Muscle layer of duodenum (tissue), 2 donors: Measurements from ENCODE around the gene BCAS3.
"Not testable (repeated sequence)": the region's sequence is repeated elsewhere in the genome, so short reads cannot be mapped to it uniquely, and the experiment has no call there.

ENCODE experiments used
- H3K27ac ChIP-seq: one replicate; pipeline ENCODE4 v1.7.0; 2013; ENCODE audit warnings: mild to moderate bottlenecking, low read length
- H3K27me3 ChIP-seq: one replicate; pipeline ENCODE4 v1.7.0; 2013; ENCODE audit warnings: low read depth, mild to moderate bottlenecking, control low read depth, low read length
- H3K36me3 ChIP-seq, 2 donors: one replicate each; pipeline ENCODE4 v1.7.0; 2013; ENCODE audit warnings: low read length in 2 of 2, control low read depth in 1 of 2, mild to moderate bottlenecking in 1 of 2; ENCODE audit not compliant: insufficient read depth in 2 of 2, control insufficient read depth in 1 of 2
- H3K4me1 ChIP-seq, 2 donors: one replicate each; pipeline ENCODE4 v1.7.0; 2013; ENCODE audit warnings: low read length in 2 of 2, mild to moderate bottlenecking in 2 of 2, control low read depth in 1 of 2, moderate library complexity in 1 of 2; ENCODE audit not compliant: insufficient read depth in 2 of 2, control insufficient read depth in 1 of 2
- H3K4me3 ChIP-seq, 2 donors: one replicate each; pipeline ENCODE4 v1.7.0; 2013; ENCODE audit warnings: low read length in 2 of 2, low read depth in 1 of 2, mild to moderate bottlenecking in 1 of 2
- H3K9me3 ChIP-seq, 2 donors: one replicate each; pipeline ENCODE4 v1.7.0; 2013; ENCODE audit warnings: low read length in 2 of 2, control low read depth in 1 of 2, mild to moderate bottlenecking in 1 of 2; ENCODE audit not compliant: control insufficient read depth in 1 of 2
- donor health status: healthy.

BCAS3 gene

GRCh38 chr17:60840456-60840855, 162.8 kb downstream of the BCAS3 start:
- H3K27ac ChIP-seq = no peak overlapping the region
- H3K27me3 ChIP-seq = no peaks in the 10 kb centered on the region
- no peaks in the 10 kb centered on the region for H3K36me3 ChIP-seq
- H3K4me3 ChIP-seq = no peak overlapping the region
- H3K4me1 ChIP-seq = no peaks in the 10 kb centered on the region
- no peaks in the 10 kb centered on the region for H3K9me3 ChIP-seq

- no peaks in the 10 kb centered on the region for H3K27me3 ChIP-seq
- no peak overlapping the region for H3K4me3 ChIP-seq
- H3K27ac ChIP-seq = no peak overlapping the region
- H3K36me3 ChIP-seq = no peaks in the 10 kb centered on the region
- no peaks in the 10 kb centered on the region for H3K9me3 ChIP-seq
- H3K4me1 ChIP-seq = no peaks in the 10 kb centered on the region
These were observed 167.4 kb downstream of the BCAS3 start for GRCh38 chr17:60845012-60845411.

- Histone ChIP-seq H3K4me3 (no peak overlapping the region), H3K27ac (no peak overlapping the region), H3K36me3 (no peaks in the 10 kb centered on the region), H3K4me1 (no peaks in the 10 kb centered on the region), H3K27me3 (no peaks in the 10 kb centered on the region), H3K9me3 (no peaks in the 10 kb centered on the region)
These were observed 168.5 kb downstream of the BCAS3 start for GRCh38 chr17:60846175-60846574.

- Histone ChIP-seq H3K27me3 (no peaks in the 10 kb centered on the region), H3K4me1 (no peaks in the 10 kb centered on the region), H3K4me3 (no peak overlapping the region), H3K36me3 (no peaks in the 10 kb centered on the region), H3K27ac (no peak overlapping the region), H3K9me3 (no peaks in the 10 kb centered on the region)
These were observed 173.5 kb downstream of the BCAS3 start for GRCh38 chr17:60851181-60851580.

- Histone ChIP-seq H3K27me3 (no peaks in the 10 kb centered on the region), H3K36me3 (no peaks in the 10 kb centered on the region), H3K4me1 (no peaks in the 10 kb centered on the region), H3K4me3 (no peak overlapping the region), H3K9me3 (no peaks in the 10 kb centered on the region), H3K27ac (no peak overlapping the region)
These were observed 180.0 kb downstream of the BCAS3 start for GRCh38 chr17:60857556-60858080.

- Histone ChIP-seq H3K4me1 (no peaks in the 10 kb centered on the region), H3K36me3 (no peaks in the 10 kb centered on the region), H3K9me3 (no peaks in the 10 kb centered on the region), H3K4me3 (no peak overlapping the region), H3K27me3 (no peaks in the 10 kb centered on the region), H3K27ac (no peak overlapping the region)
These were observed 184.8 kb downstream of the BCAS3 start for GRCh38 chr17:60862482-60862881.

- Histone ChIP-seq H3K9me3 (no peaks in the 10 kb centered on the region), H3K27me3 (no peaks in the 10 kb centered on the region), H3K4me3 (no peak overlapping the region), H3K27ac (no peak overlapping the region), H3K4me1 (no peaks in the 10 kb centered on the region), H3K36me3 (no peaks in the 10 kb centered on the region)
These were observed 186.4 kb downstream of the BCAS3 start for GRCh38 chr17:60863892-60864707.

- H3K4me3 ChIP-seq = no peak overlapping the region
- no peaks in the 10 kb centered on the region for H3K27me3 ChIP-seq
- H3K9me3 ChIP-seq = no peaks in the 10 kb centered on the region
- no peak overlapping the region for H3K27ac ChIP-seq
- no peaks in the 10 kb centered on the region for H3K36me3 ChIP-seq
- no peaks in the 10 kb centered on the region for H3K4me1 ChIP-seq
These were observed 187.0 kb downstream of the BCAS3 start for GRCh38 chr17:60864708-60865005.

- no peaks in the 10 kb centered on the region for H3K9me3 ChIP-seq
- no peaks in the 10 kb centered on the region for H3K27me3 ChIP-seq
- peaks cover 0 to 4% of the 10 kb centered on the region in 2 donors for H3K36me3 ChIP-seq
These were observed 197.1 kb downstream of the BCAS3 start for GRCh38 chr17:60874772-60875171.

GRCh38 chr17:60886731-60887613, 209.3 kb downstream of the BCAS3 start:
- not testable (repeated sequence) for H3K36me3 ChIP-seq, H3K4me1 ChIP-seq, H3K27ac ChIP-seq, H3K4me3 ChIP-seq, H3K9me3 ChIP-seq, H3K27me3 ChIP-seq

More at GRCh38 chr17:60874772-60875171, 197.1 kb downstream of the BCAS3 start:
- Histone ChIP-seq H3K27ac (no peak overlapping the region), H3K4me1 (no peaks in the 10 kb centered on the region), H3K4me3 (no peak overlapping the region)

- Histone ChIP-seq H3K27ac (no peak overlapping the region), H3K36me3 (no peaks in the 10 kb centered on the region), H3K4me3 (no peak overlapping the region), H3K27me3 (no peaks in the 10 kb centered on the region), H3K4me1 (no peaks in the 10 kb centered on the region), H3K9me3 (no peaks in the 10 kb centered on the region)
These were observed 210.0 kb downstream of the BCAS3 start for GRCh38 chr17:60887614-60888028.
